Measurements from ENCODE around the gene ZNF407. TPM values are rescaled to one million over a fixed set of nuclear protein-coding genes. Genes with fewer than 3 reads are reported as not detected.
A peak's percentile ranks its signal among the peaks of the same experiment; 100 is the strongest.

Gene ZNF407
- total and polyA plus RNA-seq, 11 donors, result 3.8 to 14.7 (median 11.5) TPM

- Histone ChIP-seq H3K4me1 (peaks cover 0 to 20% (median 0%) of the 10 kb centered on the region in 12 donors), H3K27ac (no peak overlapping the region), H3K9me3 (no peaks in the 10 kb centered on the region), H3K27me3 (no peaks in the 10 kb centered on the region), H3K4me3 (no peak overlapping the region), H3K36me3 (no peaks in the 10 kb centered on the region)
- intact Hi-C loops (cut with DNase I), result loop anchor here in 4 of 10 donors (1.0 to 10.0 kb wide), 6 partner anchors 242 to 583 kb away; no protein-coding TSS in a partner anchor
- ATAC-seq (peak; percentile 78 to 82 (median 80)), DNase-seq (peak in 4 of 5 donors; percentile 20 to 37 (median 26))
- TF ChIP-seq, protein P1, sequence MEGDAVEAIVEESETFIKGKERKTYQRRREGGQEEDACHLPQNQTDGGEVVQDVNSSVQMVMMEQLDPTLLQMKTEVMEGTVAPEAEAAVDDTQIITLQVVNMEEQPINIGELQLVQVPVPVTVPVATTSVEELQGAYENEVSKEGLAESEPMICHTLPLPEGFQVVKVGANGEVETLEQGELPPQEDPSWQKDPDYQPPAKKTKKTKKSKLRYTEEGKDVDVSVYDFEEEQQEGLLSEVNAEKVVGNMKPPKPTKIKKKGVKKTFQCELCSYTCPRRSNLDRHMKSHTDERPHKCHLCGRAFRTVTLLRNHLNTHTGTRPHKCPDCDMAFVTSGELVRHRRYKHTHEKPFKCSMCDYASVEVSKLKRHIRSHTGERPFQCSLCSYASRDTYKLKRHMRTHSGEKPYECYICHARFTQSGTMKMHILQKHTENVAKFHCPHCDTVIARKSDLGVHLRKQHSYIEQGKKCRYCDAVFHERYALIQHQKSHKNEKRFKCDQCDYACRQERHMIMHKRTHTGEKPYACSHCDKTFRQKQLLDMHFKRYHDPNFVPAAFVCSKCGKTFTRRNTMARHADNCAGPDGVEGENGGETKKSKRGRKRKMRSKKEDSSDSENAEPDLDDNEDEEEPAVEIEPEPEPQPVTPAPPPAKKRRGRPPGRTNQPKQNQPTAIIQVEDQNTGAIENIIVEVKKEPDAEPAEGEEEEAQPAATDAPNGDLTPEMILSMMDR (IDR thresholded peaks at IDR 0.05), result peak; percentile 31 to 56 (median 48)
- TF ChIP-seq POLR2A (IDR thresholded peaks at IDR 0.05), result no peak
- 31 to 43% (median 42%) methylated on average over 4 of the region's 4 CpGs for WGBS, 4 donors
These were observed 298.8 kb downstream of the ZNF407 start for GRCh38 chr18:74896390-74896991.

DNA sequence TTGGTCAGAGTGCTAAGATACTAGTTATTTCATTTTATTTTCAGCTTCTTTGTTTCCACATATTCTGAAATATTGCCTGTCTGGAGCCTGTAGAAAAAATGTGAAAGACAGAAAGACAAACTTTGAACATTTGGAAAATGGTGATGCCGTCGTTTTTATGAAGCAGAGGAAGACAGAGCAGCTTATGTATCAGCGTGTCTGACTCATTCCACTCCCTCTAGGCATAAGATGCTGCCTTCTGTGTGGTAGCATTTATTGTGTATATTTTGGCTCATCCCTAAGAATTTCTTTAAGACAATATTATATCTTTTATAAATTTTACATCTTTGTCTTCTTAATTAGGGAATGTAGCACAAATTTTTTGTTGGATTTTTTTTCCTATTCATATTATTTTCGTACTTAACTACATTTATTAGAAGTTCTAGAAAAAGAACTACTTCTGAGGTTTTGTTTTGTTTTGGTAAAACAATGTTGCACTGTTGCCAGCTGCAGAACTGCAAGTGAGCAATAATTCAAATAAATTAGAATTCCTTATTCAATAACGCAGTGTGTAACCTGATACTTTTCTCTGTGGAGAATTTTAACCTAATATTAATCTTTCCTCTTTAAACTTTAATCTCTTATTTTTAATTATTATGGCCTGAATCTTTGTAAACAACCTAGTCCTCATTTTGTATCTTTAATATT, 300.4 kb downstream of the ZNF407 start:
- H3K27me3 ChIP-seq, result no peaks in the 10 kb centered on the region
- H3K9me3 ChIP-seq, result no peaks in the 10 kb centered on the region
- intact Hi-C loops (cut with DNase I), result loop anchor here in 4 of 10 donors (5.0 to 10.0 kb wide), 5 partner anchors 243 to 579 kb away; no protein-coding TSS in a partner anchor
- H3K4me3 ChIP-seq, result no peak overlapping the region
- H3K27ac ChIP-seq, result no peak overlapping the region
- TF ChIP-seq, protein P1 (IDR thresholded peaks at IDR 0.05), result no peak
- peaks cover 0 to 20% (median 0%) of the 10 kb centered on the region in 12 donors for H3K4me1 ChIP-seq
- ATAC-seq (no peak), DNase-seq (no peak)
- H3K36me3 ChIP-seq, result peaks cover 0 to 2% (median 0%) of the 10 kb centered on the region in 9 donors
- 79 to 84% (median 83%) methylated on average over 5 of the region's 5 CpGs for WGBS, 4 donors

GRCh38 chr18:74898965-74899364, 301.3 kb downstream of the ZNF407 start:
- Histone ChIP-seq H3K4me1 (peaks cover 0 to 20% (median 0%) of the 10 kb centered on the region in 12 donors), H3K36me3 (peaks cover 0 to 2% (median 0%) of the 10 kb centered on the region in 9 donors), H3K27ac (no peak overlapping the region), H3K27me3 (no peaks in the 10 kb centered on the region), H3K4me3 (no peak overlapping the region), H3K9me3 (no peaks in the 10 kb centered on the region)
- intact Hi-C loops (cut with DNase I), result loop anchor here in 4 of 10 donors (5.0 to 10.0 kb wide), 5 partner anchors 244 to 578 kb away; no protein-coding TSS in a partner anchor
- TF ChIP-seq, protein P1 (IDR thresholded peaks at IDR 0.05), result no peak
- TF ChIP-seq POLR2A (IDR thresholded peaks at IDR 0.05), result no peak
- DNase-seq (no peak), ATAC-seq (peak in 2 of 4 donors; percentile 14 to 49)
- 61 to 80% (median 66%) methylated on average over 3 of the region's 3 CpGs for WGBS, 4 donors

GRCh38 chr18:74899554-74899953, 301.9 kb downstream of the ZNF407 start:
- Histone ChIP-seq H3K27ac (no peak overlapping the region), H3K27me3 (no peaks in the 10 kb centered on the region), H3K4me3 (no peak overlapping the region), H3K4me1 (peaks cover 0 to 20% (median 0%) of the 10 kb centered on the region in 12 donors), H3K36me3 (peaks cover 0 to 2% (median 0%) of the 10 kb centered on the region in 9 donors), H3K9me3 (no peaks in the 10 kb centered on the region)
- peak in 1 of 5 donors; percentile 45 for DNase-seq
- 84 to 91% (median 90%) methylated on average over 5 of the region's 5 CpGs for WGBS, 4 donors
- TF ChIP-seq, protein P1 (IDR thresholded peaks at IDR 0.05), result no peak
- no peak for TF ChIP-seq POLR2A (IDR thresholded peaks at IDR 0.05)
- intact Hi-C loops (cut with DNase I), result loop anchor here in 4 of 10 donors (5.0 to 10.0 kb wide), 5 partner anchors 245 to 578 kb away; no protein-coding TSS in a partner anchor
- ATAC-seq, result peak in 1 of 4 donors; percentile 15

Measured in heart left ventricle (tissue), 16 donors.